ENCODE results near the gene PYM1. TPM values are rescaled to one million over a fixed set of nuclear protein-coding genes. Genes with fewer than 3 reads are reported as not detected.

Gene PYM1
- total RNA-seq, 4 donors from 2014 or later = 28.6 to 48.2 (median 43.7) TPM

- intact Hi-C loops (cut with DNase I) = no loop called here
- Histone ChIP-seq H3K27me3 (no peaks in the 10 kb centered on the region), H3K4me1 (peaks cover 7 to 26% of the 10 kb centered on the region in 2 donors), H3K36me3 (no peaks in the 10 kb centered on the region), H3K9me3 (no peaks in the 10 kb centered on the region), H3K4me3 (replicated peaks in 1 of 3) (no peak overlapping the region), H3K27ac (peak overlapping the region in 2 of 3 donors; percentile 5 to 10)
- TF ChIP-seq POLR2A (IDR thresholded peaks at IDR 0.05) (no peak), CTCF (IDR thresholded peaks at IDR 0.05) (no peak)
- DNase-seq = no peak
- 62 to 70% methylated on average over 4 of the region's 4 CpGs for WGBS, 2 donors
Measured at GRCh38 chr12:55912908-55913307, 14.8 kb downstream of the PYM1 start.

- no peaks in the 10 kb centered on the region for H3K36me3 ChIP-seq
- peaks cover 5 to 15% of the 10 kb centered on the region in 2 donors for H3K4me1 ChIP-seq
- no peaks in the 10 kb centered on the region for H3K9me3 ChIP-seq
- no peaks in the 10 kb centered on the region for H3K27me3 ChIP-seq
- H3K4me3 ChIP-seq (replicated peaks in 1 of 3) = no peak overlapping the region
- no peak for TF ChIP-seq POLR2A (IDR thresholded peaks at IDR 0.05)
- no peak for TF ChIP-seq CTCF (IDR thresholded peaks at IDR 0.05)
- no peak for DNase-seq
- WGBS, 2 donors = 82 to 89% methylated on average over 2 of the region's 2 CpGs
- intact Hi-C loops (cut with DNase I) = no loop called here
- H3K27ac ChIP-seq = no peak overlapping the region
Measured at GRCh38 chr12:55909513-55909884, 18.2 kb downstream of the PYM1 start.

- Histone ChIP-seq H3K4me3 (replicated peaks in 1 of 3) (no peak overlapping the region), H3K27me3 (no peaks in the 10 kb centered on the region), H3K9me3 (no peaks in the 10 kb centered on the region), H3K4me1 (peaks cover 0 to 14% of the 10 kb centered on the region in 2 donors), H3K27ac (no peak overlapping the region), H3K36me3 (no peaks in the 10 kb centered on the region)
- 79 to 80% methylated on average over 8 of the region's 8 CpGs for WGBS, 2 donors
- TF ChIP-seq CTCF (IDR thresholded peaks at IDR 0.05) (no peak), POLR2A (IDR thresholded peaks at IDR 0.05) (no peak)
- intact Hi-C loops (cut with DNase I) = no loop called here
- no peak for DNase-seq
Measured at GRCh38 chr12:55908726-55909512, 18.8 kb downstream of the PYM1 start.

- Histone ChIP-seq H3K27me3 (no peaks in the 10 kb centered on the region), H3K36me3 (peaks cover 6 to 17% of the 10 kb centered on the region in 2 donors), H3K9me3 (no peaks in the 10 kb centered on the region), H3K27ac (no peak overlapping the region), H3K4me1 (no peaks in the 10 kb centered on the region), H3K4me3 (replicated peaks in 1 of 3) (no peak overlapping the region)
- no peak for DNase-seq
- WGBS, 2 donors = 48 to 59% methylated on average over 1 of the region's 1 CpG
- intact Hi-C loops (cut with DNase I) = no loop called here
- TF ChIP-seq POLR2A (IDR thresholded peaks at IDR 0.05) (no peak), CTCF (IDR thresholded peaks at IDR 0.05) (no peak)
Measured at GRCh38 chr12:55906056-55906455, 21.6 kb downstream of the PYM1 start.

- WGBS, 2 donors = 94 to 98% methylated on average over 7 of the region's 7 CpGs
- Histone ChIP-seq H3K27ac (no peak overlapping the region), H3K27me3 (no peaks in the 10 kb centered on the region), H3K36me3 (peaks cover 6 to 17% of the 10 kb centered on the region in 2 donors), H3K4me3 (replicated peaks in 1 of 3) (no peak overlapping the region), H3K4me1 (no peaks in the 10 kb centered on the region), H3K9me3 (no peaks in the 10 kb centered on the region)
- intact Hi-C loops (cut with DNase I) = no loop called here
- DNase-seq = no peak
- TF ChIP-seq POLR2A (IDR thresholded peaks at IDR 0.05) (no peak), CTCF (IDR thresholded peaks at IDR 0.05) (no peak)
Measured at GRCh38 chr12:55901881-55902490, 25.7 kb downstream of the PYM1 start.

Measured in thyroid gland (tissue), 4 donors.